ENCODE data around the gene ST8SIA5. TPM values are rescaled to one million over a fixed set of nuclear protein-coding genes. Genes with fewer than 3 reads are reported as not detected.

The ST8SIA5 gene
- total and polyA plus RNA-seq, 10 donors = under 0.01 to 0.30 (median 0.07) TPM; not detected in 3

DNA sequence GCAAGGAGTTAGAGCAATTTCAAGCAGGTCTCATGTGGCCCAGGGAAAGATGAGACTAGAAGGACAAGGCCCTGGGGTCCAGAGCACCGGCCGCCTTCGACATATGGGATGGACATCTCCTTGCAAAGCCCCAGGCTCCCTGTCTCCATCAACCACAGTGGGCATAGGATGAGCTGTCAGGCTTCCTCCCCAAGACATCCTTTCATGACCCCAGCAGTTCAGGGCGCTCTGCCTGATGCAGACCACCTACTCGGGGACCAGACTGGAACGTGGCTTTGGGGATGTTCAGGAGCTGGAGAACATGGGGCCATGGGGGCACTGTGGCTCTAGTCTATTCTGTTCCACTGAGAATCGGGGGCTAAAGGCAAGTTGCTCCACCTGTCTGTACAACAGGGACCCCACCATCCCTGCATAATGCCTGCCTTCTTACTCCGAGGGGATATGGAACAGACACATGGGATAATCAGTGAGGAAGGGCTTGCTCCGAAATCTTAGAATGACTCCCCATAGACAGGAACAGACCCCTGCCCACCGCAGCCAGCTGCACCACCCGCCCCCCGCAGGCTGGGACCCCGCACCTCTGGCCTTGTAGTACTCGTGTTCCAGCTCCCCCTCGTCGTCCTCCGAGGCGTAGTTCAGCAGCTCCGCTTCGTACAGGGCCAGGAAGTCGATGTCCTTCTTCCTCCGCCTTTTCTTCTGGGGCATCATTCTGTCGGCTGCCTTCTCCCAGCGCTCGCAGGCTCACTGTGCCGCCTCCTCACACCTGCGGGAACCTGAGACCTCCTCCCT, 100.3 kb downstream of the ST8SIA5 start:
- intact Hi-C loops (cut with DNase I; ENCODE audit: low total_unique reads) = loop anchor here (5.0 to 10.0 kb wide), 4 partner anchors 102 to 509 kb away; a partner anchor contains a TSS
- 82 to 89% (median 85%) methylated on average over 26 to 27 of the region's 27 CpGs for WGBS, 5 donors
- Histone ChIP-seq H3K4me3 (no peak overlapping the region), H3K36me3 (no peaks in the 10 kb centered on the region), H3K27ac (no peak overlapping the region), H3K9me3 (no peaks in the 10 kb centered on the region), H3K4me1 (peaks cover 0 to 5% (median 2%) of the 10 kb centered on the region in 6 donors), H3K27me3 (replicated peaks in 1 of 7) (no peaks in the 10 kb centered on the region)
- TF ChIP-seq POLR2AphosphoS5 (IDR thresholded peaks at IDR 0.05) (no peak), POLR2A (IDR thresholded peaks at IDR 0.05) (no peak)
- TF ChIP-seq, protein P1, sequence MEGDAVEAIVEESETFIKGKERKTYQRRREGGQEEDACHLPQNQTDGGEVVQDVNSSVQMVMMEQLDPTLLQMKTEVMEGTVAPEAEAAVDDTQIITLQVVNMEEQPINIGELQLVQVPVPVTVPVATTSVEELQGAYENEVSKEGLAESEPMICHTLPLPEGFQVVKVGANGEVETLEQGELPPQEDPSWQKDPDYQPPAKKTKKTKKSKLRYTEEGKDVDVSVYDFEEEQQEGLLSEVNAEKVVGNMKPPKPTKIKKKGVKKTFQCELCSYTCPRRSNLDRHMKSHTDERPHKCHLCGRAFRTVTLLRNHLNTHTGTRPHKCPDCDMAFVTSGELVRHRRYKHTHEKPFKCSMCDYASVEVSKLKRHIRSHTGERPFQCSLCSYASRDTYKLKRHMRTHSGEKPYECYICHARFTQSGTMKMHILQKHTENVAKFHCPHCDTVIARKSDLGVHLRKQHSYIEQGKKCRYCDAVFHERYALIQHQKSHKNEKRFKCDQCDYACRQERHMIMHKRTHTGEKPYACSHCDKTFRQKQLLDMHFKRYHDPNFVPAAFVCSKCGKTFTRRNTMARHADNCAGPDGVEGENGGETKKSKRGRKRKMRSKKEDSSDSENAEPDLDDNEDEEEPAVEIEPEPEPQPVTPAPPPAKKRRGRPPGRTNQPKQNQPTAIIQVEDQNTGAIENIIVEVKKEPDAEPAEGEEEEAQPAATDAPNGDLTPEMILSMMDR (IDR thresholded peaks at IDR 0.05 in 8 of 11, conservative IDR thresholded peaks at IDR 0.05 in 3 of 11) = no peak
- peak; percentile 65 for DNase-seq

DNA sequence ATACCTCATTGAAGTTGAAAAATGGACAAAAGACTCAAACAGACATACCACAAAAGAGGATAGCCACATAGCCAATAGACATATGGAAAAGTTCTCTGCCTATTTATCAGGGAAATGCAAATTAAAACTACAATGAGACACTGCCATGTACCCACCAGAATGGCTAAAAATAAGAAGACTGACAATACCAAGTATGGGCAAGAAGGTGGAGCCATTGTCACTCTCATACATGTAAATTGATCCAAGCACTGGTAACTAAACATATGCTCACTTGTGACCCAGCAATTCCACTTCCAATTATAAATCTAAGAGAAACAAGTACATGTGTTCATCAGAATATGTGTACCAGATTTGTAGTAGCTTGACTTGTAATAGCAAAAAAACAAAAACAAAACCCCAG, 104.5 kb downstream of the ST8SIA5 start:
- Histone ChIP-seq H3K36me3 (no peaks in the 10 kb centered on the region), H3K4me1 (no peaks in the 10 kb centered on the region), H3K27ac (no peak overlapping the region), H3K9me3 (no peaks in the 10 kb centered on the region), H3K4me3 (no peak overlapping the region), H3K27me3 (replicated peaks in 1 of 7) (no peaks in the 10 kb centered on the region)
- no peak for DNase-seq
- intact Hi-C loops (cut with DNase I; ENCODE audit: low total_unique reads) = loop anchor here (10.0 kb wide), 2 partner anchors 98 to 478 kb away; a partner anchor contains a TSS
- TF ChIP-seq POLR2A (IDR thresholded peaks at IDR 0.05) = no peak
- TF ChIP-seq, protein P1 (IDR thresholded peaks at IDR 0.05 in 8 of 11, conservative IDR thresholded peaks at IDR 0.05 in 3 of 11) = no peak
- no peak for TF ChIP-seq POLR2AphosphoS5 (IDR thresholded peaks at IDR 0.05)

- Histone ChIP-seq H3K4me3 (no peak overlapping the region), H3K27ac (no peak overlapping the region), H3K9me3 (no peaks in the 10 kb centered on the region), H3K27me3 (replicated peaks in 1 of 7) (no peaks in the 10 kb centered on the region), H3K4me1 (no peaks in the 10 kb centered on the region), H3K36me3 (no peaks in the 10 kb centered on the region)
- TF ChIP-seq POLR2AphosphoS5 (IDR thresholded peaks at IDR 0.05) = no peak
- no peak for TF ChIP-seq POLR2A (IDR thresholded peaks at IDR 0.05)
- TF ChIP-seq, protein P1 (IDR thresholded peaks at IDR 0.05 in 8 of 11, conservative IDR thresholded peaks at IDR 0.05 in 3 of 11) = no peak
- WGBS, 5 donors = 68 to 83% (median 71%) methylated on average over 4 of the region's 4 CpGs
- no peak for DNase-seq
- intact Hi-C loops (cut with DNase I; ENCODE audit: low total_unique reads) = loop anchor here (10.0 kb wide), 2 partner anchors 96 to 476 kb away; a partner anchor contains a TSS
These were observed 106.2 kb downstream of the ST8SIA5 start for GRCh38 chr18:46650681-46651080.

GRCh38 chr18:46649071-46649862, 107.6 kb downstream of the ST8SIA5 start:
- DNase-seq = no peak
- TF ChIP-seq POLR2A (IDR thresholded peaks at IDR 0.05) (no peak), POLR2AphosphoS5 (IDR thresholded peaks at IDR 0.05) (no peak)
- TF ChIP-seq, protein P1 (IDR thresholded peaks at IDR 0.05 in 8 of 11, conservative IDR thresholded peaks at IDR 0.05 in 3 of 11) = no peak
- intact Hi-C loops (cut with DNase I; ENCODE audit: low total_unique reads) = no loop called here
- Histone ChIP-seq H3K36me3 (no peaks in the 10 kb centered on the region), H3K9me3 (no peaks in the 10 kb centered on the region), H3K4me3 (no peak overlapping the region), H3K27ac (no peak overlapping the region), H3K4me1 (no peaks in the 10 kb centered on the region), H3K27me3 (replicated peaks in 1 of 7) (no peaks in the 10 kb centered on the region)
- 72 to 84% (median 80%) methylated on average over 12 of the region's 12 CpGs for WGBS, 5 donors
